Measurements from ENCODE around the gene PPIF. TPM values are rescaled to one million over a fixed set of nuclear protein-coding genes. Genes with fewer than 3 reads are reported as not detected.

PPIF gene
- total and polyA plus RNA-seq, 2 of the 13 experiments (the other 11 are each of a cell fraction or from before 2014, with no cell fraction given): 147 to 157 TPM

DNA sequence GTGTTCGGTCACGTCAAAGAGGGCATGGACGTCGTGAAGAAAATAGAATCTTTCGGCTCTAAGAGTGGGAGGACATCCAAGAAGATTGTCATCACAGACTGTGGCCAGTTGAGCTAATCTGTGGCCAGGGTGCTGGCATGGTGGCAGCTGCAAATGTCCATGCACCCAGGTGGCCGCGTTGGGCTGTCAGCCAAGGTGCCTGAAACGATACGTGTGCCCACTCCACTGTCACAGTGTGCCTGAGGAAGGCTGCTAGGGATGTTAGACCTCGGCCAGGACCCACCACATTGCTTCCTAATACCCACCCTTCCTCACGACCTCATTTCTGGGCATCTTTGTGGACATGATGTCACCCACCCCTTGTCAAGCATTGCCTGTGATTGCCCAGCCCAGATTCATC, 6.5 kb downstream of the PPIF start:
- no peak for FAIRE-seq
- in situ Hi-C loops (cut with HindIII; ENCODE audit: extremely low pct_ligation_motif_present, low pct_unique_long_range_greater_than_20kb): no loop called here
- peaks cover 37 to 77% of the 10 kb centered on the region in 2 experiments for H3K36me3 ChIP-seq (replicated peaks in 1 of 2; ENCODE audit: control insufficient read depth in 1 of 2, insufficient read depth in 2 of 2, low read length in 2 of 2)
- H3K4me3 ChIP-seq (replicated peaks in 1 of 3; ENCODE audit: insufficient read depth in 1 of 3, low read depth in 2 of 3, low read length in 3 of 3): no peak overlapping the region
- peaks cover 66% of the 10 kb centered on the region for H3K4me1 ChIP-seq (ENCODE audit: insufficient read depth, low read length)
- no peaks in the 10 kb centered on the region for H3K9me3 ChIP-seq (ENCODE audit: low read length)
- CTCF ChIA-PET (ENCODE audit: low intra/inter-chr PET ratio, low total read pairs): no interaction called here
- intact Hi-C loops (cut with micrococcal nuclease; ENCODE audit: unreplicated experiment): no loop called here
- H3K79me2 ChIP-seq (ENCODE audit: insufficient read depth, low read length): peaks cover 22% of the 10 kb centered on the region
- BruUV-seq (replicated peaks): no TSS peak
- H3K27me3 ChIP-seq (ENCODE audit: control insufficient read depth in 1 of 2, insufficient read depth in 2 of 2, low read length in 2 of 2): no peaks in the 10 kb centered on the region
- no peak overlapping the region for H2AFZ ChIP-seq (ENCODE audit: low read length)
- H4K20me1 ChIP-seq (ENCODE audit: insufficient read depth, low read length): peaks cover 49% of the 10 kb centered on the region
- H3K4me2 ChIP-seq (ENCODE audit: low read depth, low read length): no peak overlapping the region
- 96% methylated on average over 11 of the region's 11 CpGs for WGBS (ENCODE audit: low lambda C conversion rate)
- no peak for ATAC-seq
- H3K9ac ChIP-seq (ENCODE audit: insufficient read depth, low read depth, low read length): no peak overlapping the region
- POLR2A ChIA-PET: interaction anchor here (2.9 kb wide), 1 partner anchor 18 kb away, joined by 9 read pairs; no protein-coding TSS in a partner anchor
- DNase-seq (ENCODE audit: low spot score): no peak
- H3K27ac ChIP-seq (ENCODE audit: extremely low read length, insufficient read depth, low read length): no peak overlapping the region
- TF ChIP-seq MED1 (CRISPR knock-in tag; IDR thresholded peaks at IDR 0.05): no peak
- no peak for TF ChIP-seq CBX1 (IDR thresholded peaks at IDR 0.05; ENCODE audit: low read depth)
- TF ChIP-seq MEF2D (CRISPR knock-in tag; IDR thresholded peaks at IDR 0.05): no peak
- TF ChIP-seq, protein P1, sequence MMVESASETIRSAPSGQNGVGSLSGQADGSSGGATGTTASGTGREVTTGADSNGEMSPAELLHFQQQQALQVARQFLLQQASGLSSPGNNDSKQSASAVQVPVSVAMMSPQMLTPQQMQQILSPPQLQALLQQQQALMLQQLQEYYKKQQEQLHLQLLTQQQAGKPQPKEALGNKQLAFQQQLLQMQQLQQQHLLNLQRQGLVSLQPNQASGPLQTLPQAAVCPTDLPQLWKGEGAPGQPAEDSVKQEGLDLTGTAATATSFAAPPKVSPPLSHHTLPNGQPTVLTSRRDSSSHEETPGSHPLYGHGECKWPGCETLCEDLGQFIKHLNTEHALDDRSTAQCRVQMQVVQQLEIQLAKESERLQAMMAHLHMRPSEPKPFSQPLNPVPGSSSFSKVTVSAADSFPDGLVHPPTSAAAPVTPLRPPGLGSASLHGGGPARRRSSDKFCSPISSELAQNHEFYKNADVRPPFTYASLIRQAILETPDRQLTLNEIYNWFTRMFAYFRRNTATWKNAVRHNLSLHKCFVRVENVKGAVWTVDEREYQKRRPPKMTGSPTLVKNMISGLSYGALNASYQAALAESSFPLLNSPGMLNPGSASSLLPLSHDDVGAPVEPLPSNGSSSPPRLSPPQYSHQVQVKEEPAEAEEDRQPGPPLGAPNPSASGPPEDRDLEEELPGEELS (CRISPR knock-in tag; IDR thresholded peaks at IDR 0.05): no peak
- no peak for TF ChIP-seq RERE (CRISPR knock-in tag; IDR thresholded peaks at IDR 0.05; ENCODE audit: low read depth)
- TF ChIP-seq PAWR (CRISPR knock-in tag; IDR thresholded peaks at IDR 0.05; ENCODE audit: borderline replicate concordance): no peak
- TF ChIP-seq, protein P2, sequence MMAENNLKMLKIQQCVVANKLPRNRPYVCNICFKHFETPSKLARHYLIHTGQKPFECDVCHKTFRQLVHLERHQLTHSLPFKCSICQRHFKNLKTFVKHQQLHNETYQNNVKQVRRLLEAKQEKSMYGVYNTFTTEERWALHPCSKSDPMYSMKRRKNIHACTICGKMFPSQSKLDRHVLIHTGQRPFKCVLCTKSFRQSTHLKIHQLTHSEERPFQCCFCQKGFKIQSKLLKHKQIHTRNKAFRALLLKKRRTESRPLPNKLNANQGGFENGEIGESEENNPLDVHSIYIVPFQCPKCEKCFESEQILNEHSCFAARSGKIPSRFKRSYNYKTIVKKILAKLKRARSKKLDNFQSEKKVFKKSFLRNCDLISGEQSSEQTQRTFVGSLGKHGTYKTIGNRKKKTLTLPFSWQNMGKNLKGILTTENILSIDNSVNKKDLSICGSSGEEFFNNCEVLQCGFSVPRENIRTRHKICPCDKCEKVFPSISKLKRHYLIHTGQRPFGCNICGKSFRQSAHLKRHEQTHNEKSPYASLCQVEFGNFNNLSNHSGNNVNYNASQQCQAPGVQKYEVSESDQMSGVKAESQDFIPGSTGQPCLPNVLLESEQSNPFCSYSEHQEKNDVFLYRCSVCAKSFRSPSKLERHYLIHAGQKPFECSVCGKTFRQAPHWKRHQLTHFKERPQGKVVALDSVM (CRISPR knock-in tag; IDR thresholded peaks at IDR 0.05): no peak
- TF ChIP-seq SP5 (CRISPR knock-in tag; IDR thresholded peaks at IDR 0.05; ENCODE audit: borderline replicate concordance, low read depth): no peak
- peak; percentile 42; the same call in 1 of the 2 replicates for TF ChIP-seq ATF7 (IDR thresholded peaks at IDR 0.05)
- TF ChIP-seq ATF7 (CRISPR knock-in tag; IDR thresholded peaks at IDR 0.05): no peak
- 0 out of 4 replicates have a peak, but pooled peaks of 1 of the 2 experiments have one; percentile 24 for TF ChIP-seq POLR2A (IDR thresholded peaks at IDR 0.05; ENCODE audit: insufficient read depth in 1 of 2, low read depth in 2 of 2, low read length in 2 of 2)
- no peak for TF ChIP-seq ARNT2 (CRISPR knock-in tag; IDR thresholded peaks at IDR 0.05; ENCODE audit: low read depth)
- TF ChIP-seq DPF2 (CRISPR knock-in tag; IDR thresholded peaks at IDR 0.05; ENCODE audit: borderline replicate concordance, low read depth): no peak
- TF ChIP-seq POLR2AphosphoS2 (IDR thresholded peaks at IDR 0.05; ENCODE audit: low read depth, low read length): no peak

Measured in HepG2 (cell line).